ENCODE measurements around the gene IGSF21.

IGSF21 gene

GRCh38 chr1:18097206-18097605, 10.4 kb upstream of the IGSF21 start:
- no peak for FAIRE-seq

DNA sequence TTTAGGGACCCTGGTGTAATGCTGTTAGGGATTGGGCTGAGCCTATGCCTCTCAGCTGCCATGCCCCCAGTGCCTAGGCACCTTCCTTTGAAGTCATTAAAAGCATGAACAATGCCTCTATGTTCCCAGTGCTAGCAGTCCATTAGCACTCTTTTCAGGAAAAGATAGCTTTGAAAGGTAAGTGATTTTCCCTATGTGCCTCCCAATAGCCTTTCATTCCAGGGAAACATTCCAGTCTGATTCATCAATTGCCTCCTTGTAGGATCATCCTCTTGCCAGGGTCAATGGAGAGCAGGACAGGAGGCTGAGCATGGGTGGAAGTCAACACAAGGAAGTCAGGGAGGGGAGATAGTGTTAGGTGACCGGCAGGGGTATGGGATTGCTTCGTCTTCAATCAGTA, 8.6 kb upstream of the IGSF21 start:
- FAIRE-seq: no peak

GRCh38 chr1:18100060-18100459, 7.5 kb upstream of the IGSF21 start:
- FAIRE-seq: no peak

GRCh38 chr1:18100491-18101063, 7.0 kb upstream of the IGSF21 start:
- FAIRE-seq: no peak

DNA sequence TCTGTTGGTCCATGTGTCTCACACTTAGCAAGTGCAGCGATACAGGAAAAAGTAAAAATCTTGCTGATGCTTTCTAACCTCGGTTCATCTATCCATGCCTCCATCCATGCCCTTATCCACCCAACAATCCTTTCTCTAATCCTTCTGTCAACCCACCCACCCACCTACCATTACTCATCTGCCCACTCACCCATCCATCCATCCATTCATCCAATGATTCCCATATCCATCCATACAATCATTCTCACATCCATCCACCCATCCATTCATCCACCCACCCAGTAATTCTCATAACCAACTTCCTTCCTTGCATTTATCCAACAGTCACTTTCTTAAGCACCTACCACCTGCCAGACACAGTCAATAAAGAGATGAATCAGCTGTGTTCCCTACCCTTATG, 6.1 kb upstream of the IGSF21 start:
- no peak for FAIRE-seq

GRCh38 chr1:18103788-18104421, 3.7 kb upstream of the IGSF21 start:
- FAIRE-seq: no peak

DNA sequence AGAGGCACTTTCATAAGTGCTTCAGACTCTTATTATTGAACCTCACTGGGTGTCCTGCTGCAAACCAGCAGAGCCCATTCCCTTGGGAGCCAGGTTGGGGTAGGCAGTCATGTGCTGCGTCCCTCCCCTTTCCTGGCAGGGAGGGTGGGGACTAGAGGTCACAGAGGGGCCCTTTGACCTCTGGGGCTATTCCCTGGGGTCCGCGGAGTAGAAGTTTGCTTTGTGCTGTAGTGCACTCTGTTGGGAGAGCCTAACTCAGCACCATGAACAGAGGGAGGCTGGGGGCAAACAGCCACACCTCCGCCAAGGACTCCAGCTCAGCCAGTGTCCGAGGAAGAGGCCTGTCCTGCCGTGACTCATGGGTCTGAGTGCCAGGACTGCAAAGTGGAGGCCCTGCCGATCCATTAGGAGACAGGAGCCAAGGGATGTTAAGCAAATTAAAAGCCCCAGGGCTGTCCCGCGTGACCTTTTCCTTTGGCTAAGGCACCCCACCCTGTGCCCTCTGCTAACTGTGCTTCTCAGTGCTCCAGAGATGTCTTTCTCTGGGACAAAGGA, 3.0 kb upstream of the IGSF21 start:
- FAIRE-seq: no peak

GRCh38 chr1:18105196-18105595, 2.4 kb upstream of the IGSF21 start:
- no peak for FAIRE-seq

DNA sequence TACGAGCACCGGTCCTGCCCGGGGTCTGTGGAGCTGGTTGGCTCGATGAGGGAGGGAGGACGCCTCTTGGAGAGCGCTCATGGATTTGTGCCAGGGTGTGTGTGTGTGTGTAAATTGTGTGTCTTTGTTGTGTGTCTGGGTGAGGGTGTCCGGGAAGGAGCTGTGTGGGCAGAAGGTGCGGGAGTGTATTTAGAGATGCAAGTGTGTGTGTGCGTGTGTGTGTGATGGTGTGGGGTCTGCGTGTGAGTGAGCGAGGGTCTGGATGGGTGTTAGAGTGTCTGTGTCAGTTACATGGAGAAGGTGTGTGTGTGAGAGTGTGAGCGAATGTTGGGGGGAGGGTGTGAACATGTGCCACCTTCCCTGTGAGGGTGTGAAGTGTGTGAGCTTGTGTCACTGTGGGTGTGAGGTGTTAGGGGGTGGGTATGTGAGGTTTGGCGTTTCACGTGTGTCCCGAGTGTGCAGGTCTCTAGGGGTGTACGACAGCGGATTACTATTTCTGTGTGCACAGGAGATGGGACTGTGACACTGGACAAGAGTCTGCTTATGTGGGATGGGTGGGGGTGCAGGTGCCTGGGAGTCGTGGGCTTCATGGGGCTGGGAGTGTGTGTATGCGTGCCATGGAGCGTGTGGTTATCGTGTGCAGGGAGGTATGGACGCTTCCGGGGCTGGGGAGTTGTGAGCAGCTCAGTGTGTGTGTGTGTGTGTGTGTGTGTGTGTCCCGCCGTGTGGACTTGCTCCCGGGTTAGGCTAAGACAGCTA, 880 bp downstream of the IGSF21 start:
- no peak for FAIRE-seq

DNA sequence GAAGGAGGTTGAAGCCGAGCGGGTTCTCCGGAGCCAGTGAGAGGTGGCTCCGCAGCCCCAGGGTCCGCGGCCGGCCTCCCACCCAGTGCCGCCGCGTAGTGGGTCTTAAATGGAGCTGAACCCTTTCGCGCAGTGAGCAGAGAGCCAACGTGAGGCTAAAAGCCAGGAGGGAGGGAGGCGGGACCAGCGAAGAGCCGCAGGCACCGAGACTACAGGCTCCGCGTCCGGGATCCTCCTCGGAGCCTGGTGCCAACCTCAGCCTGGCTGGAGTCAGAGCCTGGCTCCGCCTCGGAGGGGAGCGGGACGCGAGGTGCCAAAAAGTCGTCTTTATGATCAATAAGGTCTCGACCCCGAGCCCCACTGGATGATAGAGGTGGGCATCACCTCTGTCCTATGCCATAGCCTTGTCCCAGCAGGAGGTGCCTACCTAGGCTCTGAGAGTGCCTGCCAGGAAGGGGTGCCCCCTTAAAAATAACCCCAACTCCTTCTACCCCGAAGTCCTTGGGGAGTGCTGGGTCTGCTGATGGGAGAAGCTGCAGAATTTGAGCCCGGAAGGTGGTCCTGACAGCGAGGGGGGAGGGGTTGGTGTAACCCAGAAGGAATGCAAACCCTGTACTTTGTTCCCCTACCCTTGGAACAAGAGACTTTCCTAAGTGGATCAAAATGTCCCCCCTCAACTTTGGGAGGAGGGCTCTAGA, 1.6 kb downstream of the IGSF21 start:
- FAIRE-seq: no peak

DNA sequence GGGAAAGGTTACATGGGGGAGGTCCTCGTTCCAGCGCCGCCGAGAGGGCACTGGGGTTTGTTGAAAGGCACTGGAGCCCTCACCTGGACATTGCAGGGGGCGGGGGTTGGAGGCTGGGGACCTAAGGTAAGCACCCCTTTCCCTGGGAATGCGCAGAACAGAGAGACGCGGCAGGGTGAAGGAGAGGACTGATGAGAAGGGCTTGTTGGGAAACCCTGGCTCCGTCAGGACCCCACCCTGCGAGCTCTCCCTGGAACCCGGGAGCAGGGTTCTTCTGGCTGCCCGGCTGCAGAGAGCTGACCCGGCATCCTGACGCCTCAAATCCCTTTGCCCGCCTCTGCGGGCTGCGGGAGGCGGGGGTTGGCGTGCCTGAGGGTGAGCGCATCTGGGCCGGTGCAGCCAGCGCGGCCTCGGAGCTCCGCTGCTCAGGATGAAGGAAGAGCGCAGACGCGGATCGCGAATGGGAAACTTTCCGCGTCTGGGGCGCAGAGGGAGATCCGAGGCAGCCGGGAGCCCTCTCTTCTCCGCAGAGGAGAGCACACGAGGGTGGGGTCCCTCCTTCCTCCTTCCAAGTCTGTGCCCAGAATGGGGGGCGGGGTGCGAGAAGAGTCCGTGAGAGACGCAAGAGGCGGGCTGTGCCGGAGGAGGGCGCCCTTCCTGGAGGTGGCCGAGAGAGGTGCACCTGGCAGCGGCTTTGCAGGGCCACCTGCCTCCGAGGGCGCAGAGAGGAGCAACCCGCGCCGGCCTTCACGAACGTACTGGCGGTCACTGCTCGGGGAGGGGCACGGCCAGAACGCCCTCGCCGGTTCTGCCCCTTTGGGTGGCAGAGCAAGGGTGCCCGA, 2.4 kb downstream of the IGSF21 start:
- no peak for FAIRE-seq

- FAIRE-seq: no peak
Measured at GRCh38 chr1:18110598-18110939, 3.0 kb downstream of the IGSF21 start.

- no peak for FAIRE-seq
Measured at GRCh38 chr1:18110968-18111367, 3.4 kb downstream of the IGSF21 start.

GRCh38 chr1:18111605-18112297, 4.2 kb downstream of the IGSF21 start:
- FAIRE-seq: no peak

DNA sequence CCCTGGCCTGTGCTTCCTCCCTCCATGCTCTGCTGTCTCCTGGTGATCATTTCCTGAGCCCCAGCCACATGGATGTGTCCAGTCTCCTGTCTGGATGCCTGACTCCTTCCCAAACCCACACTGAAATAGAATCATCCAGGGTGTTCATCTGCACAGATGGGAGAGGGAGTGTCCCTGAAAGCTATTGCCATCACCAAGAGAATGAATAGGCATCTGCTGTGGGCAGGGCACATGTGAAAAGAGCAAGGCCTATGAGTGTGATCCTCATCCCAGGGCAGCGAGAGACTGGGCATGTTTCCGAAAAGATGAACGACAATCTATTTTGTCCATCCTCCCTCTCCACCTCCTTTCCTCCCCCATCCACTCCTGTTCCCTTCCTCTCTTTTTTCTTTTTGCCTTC, 5.0 kb downstream of the IGSF21 start:
- FAIRE-seq: no peak

- FAIRE-seq: no peak
Measured at GRCh38 chr1:18114726-18115410, 7.3 kb downstream of the IGSF21 start.

GRCh38 chr1:18116777-18117176, 9.2 kb downstream of the IGSF21 start:
- no peak for FAIRE-seq

DNA sequence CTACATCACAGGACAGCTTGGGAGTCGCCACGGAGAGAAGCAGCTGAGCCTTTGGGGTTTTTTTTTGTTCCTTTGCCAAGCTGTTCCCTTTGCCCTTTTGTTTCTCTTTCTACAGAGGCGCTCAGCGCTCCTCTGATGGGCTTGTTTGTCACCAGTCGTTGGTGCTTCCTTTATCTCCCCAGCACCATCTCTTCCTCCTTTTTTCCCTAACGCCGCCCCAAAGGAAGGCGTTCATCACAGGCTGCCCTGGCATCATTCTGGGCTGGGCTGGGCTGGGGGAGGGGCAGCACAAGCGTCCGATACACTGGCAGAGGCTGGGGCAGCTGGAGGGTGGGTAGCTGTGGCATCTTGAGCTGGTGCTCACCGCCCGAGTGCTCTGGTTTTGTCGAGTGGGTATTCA, 10.5 kb downstream of the IGSF21 start:
- no peak for FAIRE-seq

GRCh38 chr1:18118491-18118890, 10.9 kb downstream of the IGSF21 start:
- FAIRE-seq: no peak

- FAIRE-seq: no peak
Measured at GRCh38 chr1:18119289-18119688, 11.7 kb downstream of the IGSF21 start.

DNA sequence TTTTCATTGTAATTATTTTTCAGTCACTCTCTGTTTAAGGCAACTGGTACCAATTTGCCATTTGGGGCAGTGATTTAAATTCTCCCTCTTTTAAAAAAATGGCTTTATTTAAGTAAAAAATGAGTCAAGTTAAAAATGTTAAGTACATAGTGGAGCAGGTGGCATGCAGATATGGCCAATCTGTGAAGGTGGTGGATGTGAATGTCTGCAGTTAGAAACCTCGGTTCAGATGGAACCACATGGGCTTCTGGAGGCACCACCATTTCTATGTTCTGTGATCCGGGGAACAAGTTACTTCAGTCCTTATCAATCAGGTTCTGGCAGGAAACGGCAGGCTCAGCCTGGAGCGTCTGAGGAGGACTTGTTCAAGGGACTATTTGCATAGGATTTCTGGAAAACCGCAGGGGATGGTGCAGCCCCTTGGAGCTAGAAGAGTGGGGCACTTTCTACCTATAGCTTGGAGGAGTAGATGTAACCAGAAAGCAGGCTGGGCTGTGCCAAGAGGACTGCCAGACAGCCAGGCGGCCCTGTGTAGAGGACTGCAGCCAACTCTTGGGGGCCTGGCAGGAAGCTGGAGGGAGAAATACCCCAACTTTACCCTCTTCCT, 12.3 kb downstream of the IGSF21 start:
- FAIRE-seq: no peak

Data from colon (tissue), 2 donors.